ENCODE data around the gene CLASP1. TPM values are rescaled to one million over a fixed set of nuclear protein-coding genes. Genes with fewer than 3 reads are reported as not detected.

Gene CLASP1
- total and polyA plus RNA-seq, 2 of the 8 experiments (the other 6 are each of a cell fraction or from before 2014, with no cell fraction given): 7.3 to 53.9 TPM

DNA sequence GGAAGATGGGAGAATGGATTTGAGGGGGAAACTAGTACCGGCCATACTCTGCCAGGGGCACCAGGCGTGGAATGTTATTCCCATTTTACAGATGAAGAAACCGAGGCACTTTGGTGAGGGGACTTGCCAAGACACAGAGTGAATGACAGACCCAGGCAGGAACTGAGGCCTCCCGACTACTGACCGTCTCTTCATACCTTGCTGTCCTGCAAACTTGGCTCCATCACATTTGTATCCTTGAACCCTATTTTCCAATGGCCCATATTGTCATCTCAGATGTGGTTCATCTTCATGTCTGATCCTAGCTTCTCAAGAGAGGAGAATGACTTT, 358.0 kb downstream of the CLASP1 start (continued):
- TF ChIP-seq TCF12 (IDR thresholded peaks at IDR 0.05; ENCODE audit: low read depth, low read length): no peak
- TF ChIP-seq RFX5 (IDR thresholded peaks at IDR 0.05; ENCODE audit: borderline replicate concordance, low read depth, low read length): no peak
- no peak for TF ChIP-seq KDM4A (IDR thresholded peaks at IDR 0.05; ENCODE audit: low read depth, low read length, severe bottlenecking)
- TF ChIP-seq EZH2 (IDR thresholded peaks at IDR 0.05; ENCODE audit: low read depth, low read length, severe bottlenecking): no peak
- no peak for TF ChIP-seq MAFK (IDR thresholded peaks at IDR 0.05; ENCODE audit: low read depth, low read length)
- no peak for TF ChIP-seq POLR2AphosphoS5 (IDR thresholded peaks at IDR 0.05; ENCODE audit: low read depth, low read length)
- TF ChIP-seq KDM5A (IDR thresholded peaks at IDR 0.05; ENCODE audit: low read length): no peak
- TF ChIP-seq SUZ12 (IDR thresholded peaks at IDR 0.05; ENCODE audit: low read length): no peak

Data from H1 (cell line).